GM10248 (cell line): Measurements from ENCODE around the gene USP33.

ENCODE experiments used
- CTCF ChIA-PET: fragments of 300-600 bp; sonication (Branson Sonifier 250); formaldehyde crosslinking; extraction: SDS; loops from one replicate; lab custom pipeline; 2021; ENCODE audit warnings: antibody characterized with exemption; lab: Yijun Ruan, JAX
- POLR2A ChIA-PET: fragments of 350-650 bp; sonication (Branson Sonifier 250); formaldehyde crosslinking; extraction: SDS; loops from one replicate; lab custom pipeline; 2020; ENCODE audit warnings: antibody characterized with exemption; lab: Yijun Ruan, JAX
- DNase-seq: peaks from one replicate; pipeline ENCODE4 v3.0.0; 2012; ENCODE audit errors: extremely low spot score
- CTCF ChIP-seq: IDR thresholded peaks from 2 replicates; pipeline ENCODE4 v1.5.1; 2012; ENCODE audit warnings: mild to moderate bottlenecking, low read depth; ENCODE audit errors: extremely low read depth, missing control alignments, control extremely low read depth

Gene USP33

GRCh38 chr1:77783141-77783540 lies 23.5 kb upstream of the USP33 start:
- ChIA-PET POLR2A (no interaction called here), CTCF (interaction anchor here (1.7 kb wide), 1 partner anchor 20 kb away, joined by 3 read pairs; no protein-coding TSS in a partner anchor)
- no peak for DNase-seq
- no peak for TF ChIP-seq CTCF

GRCh38 chr1:77781683-77782082 lies 22.0 kb upstream of the USP33 start:
- CTCF ChIA-PET = no interaction called here
- no peak for DNase-seq
- TF ChIP-seq CTCF = no peak
- POLR2A ChIA-PET = no interaction called here

- ChIA-PET CTCF (interaction anchor here (0.8 to 1.8 kb wide), 5 partner anchors 8 to 35 kb away, joined by 3 to 7 read pairs (median 4); no protein-coding TSS in a partner anchor), POLR2A (interaction anchor here (0.7 to 1.0 kb wide), 4 partner anchors 10 to 252 kb away, joined by 3 to 7 read pairs (median 5); partner anchors contain the start of genes DNAJB4 and FUBP1)
- peak; percentile 88 for DNase-seq
- TF ChIP-seq CTCF = no peak
These were observed 20.1 kb upstream of the USP33 start, which contains the start of gene MIGA1 for GRCh38 chr1:77779529-77780281. MIGA1 (plus strand) TSS chr1:77779649; CDS start chr1:77783253, 3,604 bp downstream.

GRCh38 chr1:77776007-77776700 lies 16.5 kb upstream of the USP33 start:
- TF ChIP-seq CTCF = no peak
- CTCF ChIA-PET = no interaction called here
- POLR2A ChIA-PET = interaction anchor here (1.5 kb wide), 1 partner anchor 228 kb away, joined by 4 read pairs; the partner anchor contains the start of gene DNAJB4
- DNase-seq = no peak

- no peak for DNase-seq
- POLR2A ChIA-PET = interaction anchor here (0.5 kb wide), 1 partner anchor 34 kb away, joined by 5 read pairs; no protein-coding TSS in a partner anchor
- no peak for TF ChIP-seq CTCF
- CTCF ChIA-PET = no interaction called here
These were observed 8.4 kb upstream of the USP33 start for GRCh38 chr1:77768006-77768405.

GRCh38 chr1:77762072-77762476 lies 2.4 kb upstream of the USP33 start:
- no peak for DNase-seq
- ChIA-PET CTCF (no interaction called here), POLR2A (no interaction called here)
- TF ChIP-seq CTCF = no peak
